GM19239 (cell line): ENCODE results near the gene CHAC1.

Experiments
- DNase-seq: peaks from one replicate; pipeline ENCODE4 v3.0.0; 2011; ENCODE audit warnings: low spot score; ENCODE audit not compliant: insufficient read length
- FAIRE-seq: peaks from 2 replicates; lab custom pipeline; 2011; peaks lifted over from hg19 to GRCh38; lab: Jason Lieb, UNC

CHAC1 gene

DNA sequence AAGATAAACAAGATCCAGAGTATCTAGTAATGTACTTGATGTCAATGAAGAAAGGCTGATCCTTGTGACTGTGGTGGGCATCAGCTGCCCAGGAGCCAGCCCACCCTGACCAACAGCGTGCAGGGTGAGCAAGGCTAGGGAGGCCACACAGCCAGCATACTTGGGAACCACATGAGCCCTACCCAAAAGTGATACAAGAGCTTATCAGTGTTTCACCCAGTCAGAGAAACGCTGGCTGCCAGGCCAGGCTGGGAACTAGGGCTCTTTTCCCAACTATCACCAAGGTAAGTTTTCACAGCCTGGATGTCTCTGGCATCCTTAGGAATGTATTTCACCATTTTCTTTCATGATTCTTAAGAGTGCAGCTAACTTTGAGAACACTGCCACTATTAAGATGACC lies 24.9 kb downstream of the CHAC1 start:
- DNase-seq: no peak
- FAIRE-seq: no peak

DNA sequence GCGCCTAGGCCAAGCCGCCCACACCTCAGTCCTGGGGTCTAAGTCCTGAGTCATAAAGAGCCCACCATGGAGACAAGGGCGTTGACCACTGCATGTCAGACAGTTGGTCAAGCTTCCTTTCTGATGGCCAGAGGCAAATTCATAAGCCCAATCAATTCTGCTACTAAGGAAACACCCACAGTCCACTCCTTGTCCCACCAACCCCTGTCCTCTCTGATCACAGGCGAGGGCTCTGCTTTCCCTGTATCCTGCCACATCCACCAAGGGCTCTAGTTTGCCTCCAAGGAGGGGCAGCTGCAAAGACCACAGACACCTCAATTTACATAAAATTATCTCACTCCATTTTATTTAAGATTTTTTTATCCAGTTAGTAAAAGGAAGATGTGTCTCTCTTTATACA lies 25.3 kb downstream of the CHAC1 start:
- no peak for DNase-seq
- FAIRE-seq: no peak

- DNase-seq (no peak), FAIRE-seq (no peak)
These were observed 27.9 kb downstream of the CHAC1 start for GRCh38 chr15:40981186-40981585.

GRCh38 chr15:40982855-40983254 lies 29.6 kb downstream of the CHAC1 start:
- DNase-seq: no peak
- no peak for FAIRE-seq

DNA sequence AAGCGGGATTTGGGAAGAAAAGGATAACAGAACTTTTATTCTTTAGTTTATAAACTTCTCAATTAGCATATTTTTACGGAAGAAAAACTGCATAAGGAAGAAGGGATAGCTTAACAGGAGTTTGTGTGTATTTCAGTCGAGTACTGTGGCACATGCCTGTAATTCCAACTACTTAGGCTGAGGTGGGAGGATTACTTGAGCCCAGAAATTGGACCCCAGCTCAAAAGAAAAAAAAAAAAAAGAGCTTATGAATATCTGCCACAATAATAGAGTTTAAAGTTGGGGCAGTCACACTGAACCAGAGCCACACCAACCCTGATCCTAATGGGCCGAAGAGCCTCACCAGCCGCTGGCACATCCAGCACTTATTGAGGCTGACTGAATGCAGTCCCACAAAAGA lies 31.1 kb downstream of the CHAC1 start:
- no peak for FAIRE-seq
- DNase-seq: no peak

GRCh38 chr15:40984964-40985363 lies 31.7 kb downstream of the CHAC1 start:
- no peak for FAIRE-seq
- no peak for DNase-seq

DNA sequence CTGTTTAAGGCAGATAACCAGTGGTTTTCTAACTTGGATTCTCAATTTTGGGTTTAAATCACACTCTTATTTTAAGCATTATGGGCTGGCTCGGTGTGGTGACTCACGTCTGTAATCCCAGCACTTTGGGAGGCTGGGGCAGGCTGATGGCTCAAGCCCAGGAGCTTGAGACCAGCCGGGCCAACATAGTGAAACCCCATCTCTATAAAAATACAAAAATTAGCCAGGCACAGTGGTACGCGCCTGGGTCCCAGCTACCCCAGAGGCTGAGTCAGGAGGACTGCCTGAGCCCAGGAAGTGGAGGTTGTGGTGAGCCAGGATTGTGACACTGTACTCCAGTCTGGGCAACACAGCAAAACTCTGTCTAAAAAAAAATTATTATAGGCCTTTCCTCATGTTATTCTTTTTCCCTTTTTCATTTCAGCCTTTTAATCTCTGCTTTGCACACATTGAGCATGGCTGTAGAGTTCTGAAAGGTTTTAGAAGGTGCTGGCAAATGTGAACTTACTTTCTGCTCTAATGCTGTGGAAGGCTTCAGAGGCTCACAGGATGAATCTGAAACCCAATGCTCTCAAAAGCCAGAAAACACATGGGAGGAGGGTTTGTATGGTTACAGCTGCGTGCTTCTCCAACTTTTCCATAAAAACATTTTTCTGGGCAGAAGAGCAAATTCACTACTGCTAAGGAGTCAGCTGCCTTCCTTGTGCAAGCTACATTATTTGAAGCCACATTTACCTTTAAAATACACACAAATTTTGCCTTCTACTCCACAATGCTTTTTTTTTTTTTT lies 32.5 kb downstream of the CHAC1 start:
- DNase-seq (no peak), FAIRE-seq (no peak)

GRCh38 chr15:40986820-40987219 lies 33.5 kb downstream of the CHAC1 start:
- FAIRE-seq: no peak
- DNase-seq: no peak

DNA sequence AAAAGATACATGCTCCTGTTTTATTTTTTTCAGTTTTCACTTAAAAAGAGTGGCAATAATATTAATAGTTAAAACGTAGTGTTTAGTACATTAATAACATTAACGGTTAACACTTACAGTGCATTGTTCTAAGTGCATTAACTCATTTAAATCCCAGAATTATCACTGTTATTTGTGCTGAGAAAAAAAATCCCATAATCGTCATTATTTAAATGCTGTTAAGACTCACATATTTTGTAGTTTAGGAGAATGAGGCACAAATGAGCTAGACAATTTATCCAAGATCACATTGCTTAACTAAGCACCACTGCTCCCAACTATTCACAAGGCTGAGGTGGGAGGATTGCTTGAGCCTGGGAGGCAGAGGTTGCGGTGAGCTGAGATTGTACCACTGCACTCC lies 34.9 kb downstream of the CHAC1 start:
- FAIRE-seq: no peak
- no peak for DNase-seq

DNA sequence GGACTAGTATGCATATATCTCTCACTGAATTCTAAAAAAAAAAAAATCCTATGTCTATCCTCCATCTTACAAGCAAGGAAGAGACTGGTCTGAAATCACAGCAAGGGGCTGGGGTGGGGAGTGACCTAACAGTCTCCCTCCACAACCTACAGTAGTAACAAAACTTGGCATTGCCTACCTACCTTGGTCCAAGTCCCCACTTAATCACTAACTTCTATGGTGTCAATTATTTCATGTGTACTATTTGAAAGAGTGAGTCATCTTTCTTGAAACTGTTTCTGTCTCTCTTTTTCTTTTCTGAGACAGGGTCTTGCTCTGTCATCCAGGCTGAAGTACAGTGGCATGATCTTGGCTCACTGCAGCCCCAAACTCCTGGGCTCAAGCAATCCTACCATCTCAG lies 36.8 kb downstream of the CHAC1 start:
- FAIRE-seq (no peak), DNase-seq (no peak)

GRCh38 chr15:40990789-40991188 lies 37.5 kb downstream of the CHAC1 start:
- FAIRE-seq: no peak
- DNase-seq: no peak

- no peak for FAIRE-seq
- no peak for DNase-seq
These were observed 38.1 kb downstream of the CHAC1 start for GRCh38 chr15:40991355-40991754.

DNA sequence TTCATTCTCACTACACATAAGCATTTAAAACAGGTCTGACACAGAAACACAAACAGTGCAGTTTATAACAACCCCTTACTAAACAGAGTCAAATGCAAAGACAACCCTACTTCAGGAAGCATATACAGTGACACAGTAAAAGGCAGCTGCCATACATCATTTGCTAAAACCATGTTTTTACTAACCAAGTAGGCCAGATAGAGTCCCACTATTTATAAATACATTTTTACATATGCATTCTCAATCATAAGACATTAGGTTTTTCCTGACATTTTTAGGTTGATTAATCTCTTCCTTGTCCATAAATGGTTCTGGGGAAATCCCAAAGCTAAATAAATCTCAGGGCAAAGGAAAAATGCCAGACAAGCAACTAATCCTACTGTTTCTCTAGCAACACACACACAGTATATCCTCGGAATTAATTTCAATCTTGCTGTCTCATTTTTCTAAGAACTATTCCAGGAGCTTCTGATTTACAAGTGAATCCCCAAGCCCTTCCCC lies 39.0 kb downstream of the CHAC1 start:
- DNase-seq (no peak), FAIRE-seq (no peak)

DNA sequence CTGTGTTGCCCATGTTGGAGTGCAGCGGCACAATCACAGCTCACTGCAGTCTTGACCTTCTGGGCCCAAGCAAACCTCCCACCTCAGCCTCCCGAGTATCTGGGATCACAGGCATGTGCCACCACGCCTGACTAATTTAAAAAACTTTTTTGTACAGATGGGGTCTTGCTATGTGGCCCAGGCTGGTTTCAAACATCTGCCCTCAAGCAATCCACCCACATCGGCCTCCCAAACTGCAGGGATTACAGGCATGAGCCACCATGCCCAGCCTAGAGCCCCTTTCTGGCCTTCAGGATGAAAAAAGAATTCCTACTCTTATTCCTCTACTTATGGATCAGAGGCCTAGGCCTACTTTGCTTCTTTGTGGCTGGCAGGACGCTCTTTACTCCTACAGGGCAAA lies 39.6 kb downstream of the CHAC1 start:
- FAIRE-seq: no peak
- no peak for DNase-seq

DNA sequence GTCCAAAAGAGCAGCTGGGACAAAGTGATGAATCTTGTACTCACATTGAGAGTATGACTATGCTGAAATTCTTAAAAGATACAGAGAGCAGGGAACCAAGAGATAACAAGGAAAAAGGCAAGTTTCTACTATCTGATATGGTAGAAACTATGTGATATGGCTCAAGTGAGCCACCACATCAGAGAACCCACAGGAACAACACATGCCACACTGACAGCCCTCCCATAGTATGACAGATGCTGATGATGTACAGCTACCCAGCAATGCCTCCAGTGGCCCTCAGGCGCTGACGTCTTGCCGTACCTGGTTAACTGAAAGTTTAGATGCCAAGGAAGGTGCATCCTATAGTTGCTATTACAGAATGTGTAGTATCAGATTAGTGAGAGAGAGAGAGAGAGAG lies 42.4 kb downstream of the CHAC1 start:
- FAIRE-seq (no peak), DNase-seq (no peak)

DNA sequence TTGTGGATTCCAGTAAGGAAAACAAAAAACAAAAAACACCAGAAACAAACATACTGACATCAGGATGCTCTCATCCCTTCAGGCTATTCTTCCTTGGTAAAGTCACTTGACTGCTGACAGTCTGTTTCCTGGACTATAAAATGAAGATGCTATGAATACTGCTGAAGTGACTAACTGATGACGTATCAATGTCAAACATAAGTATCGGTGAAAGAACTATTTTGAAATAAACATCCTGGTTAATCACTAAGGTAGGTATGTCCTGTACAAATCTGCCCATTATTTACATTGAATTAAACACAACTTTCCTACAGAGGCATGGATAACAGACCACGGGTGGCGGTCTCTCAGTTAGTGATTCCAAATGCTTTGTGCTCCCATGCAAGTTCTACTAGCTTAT lies 45.9 kb downstream of the CHAC1 start:
- no peak for FAIRE-seq

DNA sequence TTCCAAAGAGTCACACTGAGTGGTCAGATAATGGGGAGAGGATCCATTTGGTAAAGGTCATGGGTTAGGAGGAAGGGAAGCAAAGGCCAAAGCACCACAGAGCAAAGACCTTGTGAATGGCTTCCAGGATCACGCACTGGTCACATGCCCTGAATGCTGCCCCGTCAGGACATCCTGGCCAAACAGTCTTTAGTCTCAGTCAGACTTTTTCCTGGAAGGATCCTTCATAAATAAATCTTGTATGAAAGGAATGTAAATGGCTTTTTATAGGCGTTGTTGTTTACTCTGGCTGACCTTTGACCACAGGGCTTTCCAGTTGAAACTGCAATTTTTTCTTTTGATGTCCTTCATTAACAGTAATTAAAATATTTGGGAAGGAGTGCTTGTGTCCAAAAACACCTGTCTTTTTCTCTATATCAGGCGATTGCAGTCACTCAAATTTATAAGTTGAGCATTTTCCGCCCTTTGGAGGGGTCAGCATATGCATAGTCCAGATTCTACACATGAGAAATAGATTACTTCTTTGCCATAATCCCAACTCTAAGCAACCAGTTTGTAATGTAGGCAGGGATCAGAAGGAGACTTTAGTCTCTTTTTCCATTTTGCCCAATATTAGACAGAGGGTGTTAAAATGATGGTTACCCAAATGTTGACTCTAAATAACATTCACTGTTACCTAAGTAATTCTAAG lies 48.4 kb downstream of the CHAC1 start:
- no peak for FAIRE-seq
- DNase-seq: no peak

More for the DNA sequence above, 45.9 kb downstream of the CHAC1 start:
- DNase-seq: no peak

- no peak for DNase-seq
- no peak for FAIRE-seq
These were observed 51.2 kb downstream of the CHAC1 start for GRCh38 chr15:41004490-41004889.
